Upper lobe of left lung (tissue), 4 donors: ENCODE results near the gene CCDC178.

Experiments used
- CTCF ChIP-seq, 6 experiments: fragments of 450-650 bp in 4 of 6; fragments of 200-600 bp in 2 of 6; sonication (generic) in 2 of 6; IDR thresholded peaks; one replicate each; pipeline ENCODE4 v1.5.1; 2016 to 2019; ENCODE audit warnings: antibody characterized with exemption in 6 of 6
- EP300 ChIP-seq, 4 donors: sonication (generic); formaldehyde crosslinking; IDR thresholded peaks; one replicate each; pipeline ENCODE4 v1.5.1; 2017; ENCODE audit warnings: antibody characterized with exemption in 4 of 4, control low read depth in 2 of 4

GRCh38 chr18:32930695-32931301 is 509.7 kb downstream of the CCDC178 start:
- peak in 3 of 6 experiments; percentile 9 to 23 (median 21) for TF ChIP-seq CTCF (IDR thresholded peaks at IDR 0.05)
- no peak for TF ChIP-seq EP300 (IDR thresholded peaks at IDR 0.05)
